SU-DHL-6 (cell line): ENCODE results near the gene CSNK2A3.

Source experiments
- CTCF ChIP-seq: fragments of 200-600 bp; sonication (generic); IDR thresholded peaks from one replicate; pipeline ENCODE4 v1.5.1; 2017; ENCODE audit warnings: antibody characterized with exemption, mild to moderate bottlenecking, low read length, moderate library complexity; ENCODE audit not compliant: insufficient read depth, poor library complexity, severe bottlenecking
- EZH2phosphoT487 ChIP-seq: fragments of 200-600 bp; sonication (generic), shearing (Covaris generic); conservative IDR thresholded peaks from 2 replicates; pipeline ENCODE4 v1.6.1; 2018; ENCODE audit warnings: mild to moderate bottlenecking, antibody characterized with exemption, low read length, moderate library complexity, mixed read lengths

GRCh38 chr11:11345099-11345498 is 8.0 kb downstream of the CSNK2A3 start:
- TF ChIP-seq CTCF (no peak), EZH2phosphoT487 (no peak)
